Vagina (tissue), 2 donors: ENCODE results near the gene TMEM151B. TPM values are rescaled to one million over a fixed set of nuclear protein-coding genes. Genes with fewer than 3 reads are reported as not detected.

Experiments
- DNase-seq, 2 donors: peaks; one replicate each; pipeline ENCODE4 v3.0.0-alpha.2; 2017; ENCODE audit errors: extremely low spot score in 2 of 2
- H3K27ac ChIP-seq: fragments of 200-600 bp; sonication (generic); one replicate; pipeline ENCODE4 v1.5.1; 2019
- H3K27me3 ChIP-seq: fragments of 200-600 bp; sonication (generic); one replicate; pipeline ENCODE4 v1.5.1; 2019
- H3K36me3 ChIP-seq, 2 donors: fragments of 200-600 bp; sonication (generic); one replicate each; pipeline ENCODE4 v1.5.1; 2017 to 2019
- H3K4me1 ChIP-seq: fragments of 200-600 bp; sonication (generic); one replicate; pipeline ENCODE4 v1.5.1; 2019
- H3K4me3 ChIP-seq, 2 donors: fragments of 200-600 bp; sonication (generic); 1 replicate in 1 of 2; 2 replicates in 1 of 2; pipeline ENCODE4 v1.5.1; 2016 to 2019
- H3K9me3 ChIP-seq: fragments of 200-600 bp; sonication (generic); one replicate; pipeline ENCODE4 v1.5.1; 2019
- POLR2A ChIP-seq, 2 donors: fragments of 450-650 bp; IDR thresholded peaks; one replicate each; pipeline ENCODE4 v1.6.1; 2017; ENCODE audit warnings: antibody characterized with exemption in 2 of 2, mild to moderate bottlenecking in 2 of 2, moderate library complexity in 2 of 2
- POLR2AphosphoS5 ChIP-seq, 2 donors: sonication (generic); formaldehyde crosslinking; IDR thresholded peaks; one replicate each; pipeline ENCODE4 v1.9.0; 2017; ENCODE audit warnings: antibody characterized with exemption in 2 of 2, mild to moderate bottlenecking in 2 of 2, low read depth in 1 of 2; ENCODE audit not compliant: insufficient read depth in 1 of 2
- intact Hi-C: fragments of 100-400 bp; cut with DNase I; formaldehyde crosslinking; loops from one replicate; pipeline ENCODE4 v1.15.1; 2023
- total RNA-seq: library from RNA; depleted of rRNA; stranded (reverse); fragments of >200 nt; gene quantifications from one replicate; pipeline ENCODE4 v1.2.3, GENCODE V29; 2016
- TF ChIP-seq, protein P1 (sequence below), 3 experiments: fragments of 450-650 bp in 2 of 3; fragments of 200-600 bp in 1 of 3; sonication (generic) in 1 of 3; IDR thresholded peaks; one replicate each; pipeline ENCODE4 v1.5.1; 2017 to 2019; ENCODE audit warnings: antibody characterized with exemption in 3 of 3, mild to moderate bottlenecking in 2 of 3, moderate library complexity in 2 of 3

TMEM151B gene
- total RNA-seq, 1 donor from 2014 or later: 0.49 TPM

GRCh38 chr6:44233567-44234100, 36.6 kb upstream of the TMEM151B start:
- Histone ChIP-seq H3K4me1 (peaks cover 40% of the 10 kb centered on the region), H3K27me3 (no peaks in the 10 kb centered on the region), H3K27ac (peak overlapping the region; percentile 99), H3K9me3 (no peaks in the 10 kb centered on the region), H3K4me3 (no peak overlapping the region), H3K36me3 (peaks cover 0 to 8% of the 10 kb centered on the region in 2 donors)
- intact Hi-C loops: loop anchor here (5.0 kb wide), 1 partner anchor 61 kb away; no protein-coding TSS in a partner anchor
- DNase-seq: no peak
- TF ChIP-seq POLR2A (IDR thresholded peaks at IDR 0.05): no peak
- TF ChIP-seq, protein P1, sequence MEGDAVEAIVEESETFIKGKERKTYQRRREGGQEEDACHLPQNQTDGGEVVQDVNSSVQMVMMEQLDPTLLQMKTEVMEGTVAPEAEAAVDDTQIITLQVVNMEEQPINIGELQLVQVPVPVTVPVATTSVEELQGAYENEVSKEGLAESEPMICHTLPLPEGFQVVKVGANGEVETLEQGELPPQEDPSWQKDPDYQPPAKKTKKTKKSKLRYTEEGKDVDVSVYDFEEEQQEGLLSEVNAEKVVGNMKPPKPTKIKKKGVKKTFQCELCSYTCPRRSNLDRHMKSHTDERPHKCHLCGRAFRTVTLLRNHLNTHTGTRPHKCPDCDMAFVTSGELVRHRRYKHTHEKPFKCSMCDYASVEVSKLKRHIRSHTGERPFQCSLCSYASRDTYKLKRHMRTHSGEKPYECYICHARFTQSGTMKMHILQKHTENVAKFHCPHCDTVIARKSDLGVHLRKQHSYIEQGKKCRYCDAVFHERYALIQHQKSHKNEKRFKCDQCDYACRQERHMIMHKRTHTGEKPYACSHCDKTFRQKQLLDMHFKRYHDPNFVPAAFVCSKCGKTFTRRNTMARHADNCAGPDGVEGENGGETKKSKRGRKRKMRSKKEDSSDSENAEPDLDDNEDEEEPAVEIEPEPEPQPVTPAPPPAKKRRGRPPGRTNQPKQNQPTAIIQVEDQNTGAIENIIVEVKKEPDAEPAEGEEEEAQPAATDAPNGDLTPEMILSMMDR (IDR thresholded peaks at IDR 0.05): no peak
- TF ChIP-seq POLR2AphosphoS5 (IDR thresholded peaks at IDR 0.05; ENCODE audit: insufficient read depth in 1 of 2, low read depth in 1 of 2): no peak

DNA sequence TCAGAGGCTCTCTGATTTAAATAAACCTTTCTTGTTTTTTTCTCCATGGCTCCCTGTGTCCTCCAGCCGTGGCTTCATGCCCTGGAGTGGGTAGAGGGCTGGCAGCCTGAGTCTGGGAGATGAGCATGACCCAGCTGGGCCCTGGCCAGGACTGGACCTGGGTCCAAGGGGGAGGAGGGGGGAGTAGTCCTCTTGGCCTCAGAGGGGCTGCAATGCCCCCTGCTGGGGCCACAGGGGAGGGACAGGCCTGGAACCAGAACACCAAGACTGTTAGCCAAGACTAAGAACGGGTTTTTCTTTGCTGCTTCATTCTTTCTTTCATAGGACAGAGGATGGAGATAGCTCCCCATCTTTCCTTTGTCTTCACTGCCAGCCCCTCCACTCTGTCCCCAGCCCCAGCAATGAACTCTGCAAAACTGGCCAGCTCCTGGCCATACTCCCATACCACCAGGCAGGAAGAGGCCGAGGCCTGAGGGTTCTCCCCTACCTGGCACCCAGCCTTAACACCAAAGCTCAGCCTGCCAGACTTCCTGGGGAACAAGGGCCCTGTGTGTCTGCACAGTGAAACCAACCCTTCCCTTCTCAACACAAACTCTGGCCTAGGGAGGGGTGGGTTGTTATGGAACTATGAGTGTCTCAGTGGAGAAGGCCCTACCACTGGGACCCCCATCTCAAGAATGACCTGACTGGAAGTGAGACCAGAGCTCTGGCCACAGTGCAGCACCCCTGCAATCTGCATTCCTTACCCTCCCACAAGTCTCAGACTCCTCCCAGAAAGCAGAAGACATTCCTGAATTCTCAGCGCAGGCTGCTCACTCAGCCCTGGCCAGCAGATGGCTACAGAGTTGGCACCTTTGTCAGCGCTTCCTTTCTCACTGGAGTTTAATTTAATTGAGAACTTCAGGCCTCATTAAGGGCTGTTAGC, 35.9 kb upstream of the TMEM151B start:
- Histone ChIP-seq H3K4me1 (peaks cover 40% of the 10 kb centered on the region), H3K36me3 (peaks cover 0 to 8% of the 10 kb centered on the region in 2 donors), H3K27me3 (no peaks in the 10 kb centered on the region), H3K4me3 (no peak overlapping the region), H3K27ac (peak overlapping the region; percentile 99), H3K9me3 (no peaks in the 10 kb centered on the region)
- TF ChIP-seq, protein P1 (IDR thresholded peaks at IDR 0.05): peak; percentile 21 to 57 (median 57)
- TF ChIP-seq POLR2A (IDR thresholded peaks at IDR 0.05) (no peak), POLR2AphosphoS5 (IDR thresholded peaks at IDR 0.05; ENCODE audit: insufficient read depth in 1 of 2, low read depth in 1 of 2) (peak; percentile 40 to 72)
- intact Hi-C loops: loop anchor here (5.0 kb wide), 1 partner anchor 62 kb away; no protein-coding TSS in a partner anchor
- no peak for DNase-seq

DNA sequence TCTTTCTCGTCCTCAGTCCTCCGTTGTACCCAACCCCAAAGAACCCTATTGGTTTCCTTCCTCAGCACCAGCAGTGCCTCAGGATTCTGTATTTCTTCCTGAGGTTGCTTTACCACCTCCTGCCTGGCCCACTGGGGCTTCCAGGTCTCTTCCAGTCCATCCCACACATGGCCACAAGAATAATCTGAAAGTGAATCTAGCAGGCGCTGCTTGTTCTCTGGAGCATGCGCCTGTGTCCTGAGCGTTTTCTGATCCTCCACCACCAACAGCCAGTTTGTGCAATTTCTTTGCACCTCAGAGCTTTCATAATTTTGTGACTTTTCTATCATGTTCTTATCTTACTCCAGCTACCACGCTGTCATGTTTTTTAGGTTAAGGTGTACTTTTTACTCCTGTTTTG, 35.0 kb upstream of the TMEM151B start:
- H3K36me3 ChIP-seq: peaks cover 0 to 8% of the 10 kb centered on the region in 2 donors
- no peaks in the 10 kb centered on the region for H3K9me3 ChIP-seq
- H3K27me3 ChIP-seq: no peaks in the 10 kb centered on the region
- no peak overlapping the region for H3K4me3 ChIP-seq
- H3K4me1 ChIP-seq: peaks cover 40% of the 10 kb centered on the region
- no peak for DNase-seq
- intact Hi-C loops: no loop called here
- H3K27ac ChIP-seq: peak overlapping the region; percentile 99
- TF ChIP-seq POLR2A (IDR thresholded peaks at IDR 0.05): no peak
- TF ChIP-seq, protein P1 (IDR thresholded peaks at IDR 0.05): no peak
- TF ChIP-seq POLR2AphosphoS5 (IDR thresholded peaks at IDR 0.05; ENCODE audit: insufficient read depth in 1 of 2, low read depth in 1 of 2): no peak

DNA sequence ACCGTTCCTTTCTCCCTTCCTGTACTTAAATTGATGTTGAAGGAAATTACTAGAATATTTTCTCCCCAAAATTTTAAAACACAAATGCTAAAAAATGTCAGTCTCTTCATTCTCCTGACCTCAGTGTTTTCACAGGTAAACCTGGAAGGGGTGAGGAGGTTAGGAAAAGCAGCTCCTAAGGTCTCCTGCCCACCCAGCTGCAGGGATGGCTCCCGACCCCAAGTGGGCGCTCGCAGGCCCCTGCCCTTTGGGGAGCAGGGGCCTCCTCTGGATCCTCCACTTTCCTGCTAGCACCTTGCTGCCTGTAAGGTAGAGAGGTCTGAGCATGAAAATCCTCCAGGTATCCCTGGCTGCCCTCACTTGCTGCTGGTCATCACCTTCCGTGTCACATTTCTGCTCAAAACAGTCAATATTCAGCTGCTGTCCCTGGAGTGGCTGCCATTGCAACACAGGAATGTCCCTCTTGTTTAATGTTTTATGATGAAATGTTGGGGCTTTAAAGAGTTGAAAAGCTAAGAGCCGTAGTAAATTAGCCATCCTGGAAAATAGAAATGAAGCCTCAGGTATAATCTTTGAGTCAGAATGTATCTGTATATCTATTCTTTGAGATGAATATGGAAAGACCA, 34.2 kb upstream of the TMEM151B start:
- H3K27ac ChIP-seq: peak overlapping the region; percentile 99
- H3K27me3 ChIP-seq: no peaks in the 10 kb centered on the region
- TF ChIP-seq POLR2AphosphoS5 (IDR thresholded peaks at IDR 0.05; ENCODE audit: insufficient read depth in 1 of 2, low read depth in 1 of 2): no peak
- TF ChIP-seq, protein P1 (IDR thresholded peaks at IDR 0.05): no peak
- no peak for TF ChIP-seq POLR2A (IDR thresholded peaks at IDR 0.05)
- no peak overlapping the region for H3K4me3 ChIP-seq
- H3K9me3 ChIP-seq: no peaks in the 10 kb centered on the region
- peaks cover 40% of the 10 kb centered on the region for H3K4me1 ChIP-seq
- peaks cover 0 to 8% of the 10 kb centered on the region in 2 donors for H3K36me3 ChIP-seq
- DNase-seq: no peak
- intact Hi-C loops: no loop called here
